ENCODE data around the gene VPS72.

Gene VPS72, protein sequence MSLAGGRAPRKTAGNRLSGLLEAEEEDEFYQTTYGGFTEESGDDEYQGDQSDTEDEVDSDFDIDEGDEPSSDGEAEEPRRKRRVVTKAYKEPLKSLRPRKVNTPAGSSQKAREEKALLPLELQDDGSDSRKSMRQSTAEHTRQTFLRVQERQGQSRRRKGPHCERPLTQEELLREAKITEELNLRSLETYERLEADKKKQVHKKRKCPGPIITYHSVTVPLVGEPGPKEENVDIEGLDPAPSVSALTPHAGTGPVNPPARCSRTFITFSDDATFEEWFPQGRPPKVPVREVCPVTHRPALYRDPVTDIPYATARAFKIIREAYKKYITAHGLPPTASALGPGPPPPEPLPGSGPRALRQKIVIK

DNA sequence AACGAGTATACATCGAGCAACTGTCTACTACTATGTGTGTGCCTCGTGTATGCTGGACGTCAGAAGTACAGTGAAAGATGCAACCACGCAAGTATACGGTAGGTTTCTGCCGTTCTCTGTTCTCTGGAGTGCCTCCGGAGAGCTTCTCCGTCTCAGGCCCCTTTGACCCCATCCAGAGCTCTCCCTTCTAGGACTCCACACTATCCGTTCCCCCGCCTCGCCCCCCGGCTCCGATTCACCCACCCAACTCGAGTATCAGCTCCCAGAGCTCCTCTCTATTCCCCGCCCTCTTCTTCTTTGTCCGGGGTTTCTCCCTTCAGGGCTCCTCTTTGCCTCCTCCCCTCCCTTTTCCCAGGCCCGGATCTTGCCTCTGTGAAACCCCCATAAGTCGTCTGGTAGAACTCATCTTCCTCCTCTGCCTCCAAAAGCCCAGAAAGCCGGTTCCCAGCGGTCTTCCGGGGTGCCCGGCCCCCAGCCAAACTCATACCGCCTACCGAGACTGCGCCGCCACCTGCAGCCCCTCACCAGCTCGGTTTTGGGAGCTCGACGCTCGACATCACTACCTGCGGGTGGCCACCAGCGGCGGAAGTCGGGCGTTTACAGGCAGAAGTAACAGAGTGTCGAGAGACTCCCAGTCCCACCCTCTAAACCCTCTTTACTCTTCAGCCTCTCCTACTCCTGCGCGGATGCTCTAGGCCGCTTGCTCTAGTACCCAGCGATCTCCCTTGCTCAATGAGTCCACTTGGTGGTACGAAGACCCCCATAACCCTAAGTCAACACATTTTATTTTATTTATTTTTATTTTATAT is at the start of gene VPS72:
Gene VPS72, minus strand, starts transcription at position 561 of the 809 bp plus-strand sequence. Its CDS starts 76 bp downstream, at position 485.
- TF ChIP-seq CTCF (IDR thresholded peaks at IDR 0.05; ENCODE audit: insufficient read depth, low read length, missing control alignments), result no peak
- H3K4me3 ChIP-seq (ENCODE audit: low read depth, low read length), result peak within 1 kb of the TSS; percentile 67
- POLR2A ChIA-PET, result interaction anchor here (0.6 to 1.6 kb wide), 10 partner anchors 10 to 137 kb away, joined by 3 to 7 read pairs (median 4); partner anchors contain the start of genes PI4KB, PSMD4 and ZNF687
- no peak for DNase-seq (ENCODE audit: low read depth, low spot score)
- CTCF ChIA-PET, result interaction anchor here (0.7 to 4.4 kb wide), 7 partner anchors 9 to 151 kb away, joined by 3 to 24 read pairs (median 4); partner anchors contain the start of gene TMOD4

- peak; percentile 63 for DNase-seq (ENCODE audit: low read depth, low spot score)
- no peak for TF ChIP-seq CTCF (IDR thresholded peaks at IDR 0.05; ENCODE audit: insufficient read depth, low read length, missing control alignments)
- ChIA-PET CTCF (interaction anchor here (0.9 to 6.4 kb wide), 3 partner anchors 12 to 21 kb away, joined by 4 to 69 read pairs (median 6); partner anchors contain the start of gene PSMD4), POLR2A (interaction anchor here (1.0 to 1.2 kb wide), 2 partner anchors 40 to 49 kb away, joined by 3 to 4 read pairs; partner anchors contain the start of genes PIP5K1A and VPS72)
- H3K4me3 ChIP-seq (ENCODE audit: low read depth, low read length), result no peak overlapping the region
Measured at GRCh38 chr1:151238467-151238739, 48.4 kb upstream of the VPS72 start.

DNA sequence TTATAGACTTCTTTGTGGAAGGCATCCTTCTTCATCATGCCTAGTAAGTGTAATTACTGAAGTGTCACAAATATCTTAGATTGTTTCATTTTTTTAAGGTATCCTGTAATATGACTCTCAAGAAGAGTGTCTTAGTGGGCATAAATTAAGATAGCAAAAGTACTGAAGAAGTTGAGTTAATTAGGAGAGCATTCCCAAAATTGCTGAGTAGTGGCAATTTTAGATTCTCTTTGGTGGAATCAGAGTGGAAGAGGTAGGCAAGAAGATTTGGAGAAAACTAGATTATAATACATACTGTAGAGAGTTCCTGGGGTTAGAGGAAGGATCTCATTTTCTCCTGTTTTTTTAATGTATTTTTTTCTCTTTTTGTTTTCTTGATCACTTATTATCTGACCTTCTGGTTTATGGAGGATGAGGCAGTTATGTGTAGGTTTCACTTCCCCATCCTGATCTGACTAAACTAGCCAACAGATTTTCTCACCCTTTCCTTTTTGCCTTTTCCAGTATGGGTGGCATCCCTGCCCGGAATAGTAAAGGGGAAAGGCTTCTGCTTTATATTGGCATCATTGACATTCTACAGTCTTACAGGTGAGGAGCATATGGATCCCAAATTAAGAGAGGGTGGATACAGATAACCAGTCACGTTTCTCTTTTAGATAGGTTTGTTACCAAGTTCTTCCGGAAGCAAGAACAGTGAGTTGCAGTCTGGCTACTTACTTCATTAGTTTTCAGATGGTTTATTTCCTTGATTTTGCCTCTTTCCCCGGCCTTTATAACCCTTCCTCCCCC is 47.9 kb upstream of the VPS72 start:
- POLR2A ChIA-PET, result interaction anchor here (1.0 to 1.2 kb wide), 2 partner anchors 39 to 48 kb away, joined by 3 to 4 read pairs; partner anchors contain the start of genes PIP5K1A and VPS72
- DNase-seq (ENCODE audit: low read depth, low spot score), result no peak
- H3K4me3 ChIP-seq (ENCODE audit: low read depth, low read length), result no peak overlapping the region
- CTCF ChIA-PET, result interaction anchor here (1.1 to 6.4 kb wide), 4 partner anchors 12 to 42 kb away, joined by 5 to 69 read pairs (median 11); partner anchors contain the start of gene PSMD4
- no peak for TF ChIP-seq CTCF (IDR thresholded peaks at IDR 0.05; ENCODE audit: insufficient read depth, low read length, missing control alignments)

- H3K4me3 ChIP-seq (ENCODE audit: low read depth, low read length), result no peak overlapping the region
- ChIA-PET POLR2A (no interaction called here), CTCF (interaction anchor here (1.2 to 3.3 kb wide), 4 partner anchors 11 to 105 kb away, joined by 4 to 16 read pairs (median 4); partner anchors contain the start of gene PSMD4)
- no peak for DNase-seq (ENCODE audit: low read depth, low spot score)
- no peak for TF ChIP-seq CTCF (IDR thresholded peaks at IDR 0.05; ENCODE audit: insufficient read depth, low read length, missing control alignments)
Measured at GRCh38 chr1:151235235-151235634, 45.2 kb upstream of the VPS72 start.

DNA sequence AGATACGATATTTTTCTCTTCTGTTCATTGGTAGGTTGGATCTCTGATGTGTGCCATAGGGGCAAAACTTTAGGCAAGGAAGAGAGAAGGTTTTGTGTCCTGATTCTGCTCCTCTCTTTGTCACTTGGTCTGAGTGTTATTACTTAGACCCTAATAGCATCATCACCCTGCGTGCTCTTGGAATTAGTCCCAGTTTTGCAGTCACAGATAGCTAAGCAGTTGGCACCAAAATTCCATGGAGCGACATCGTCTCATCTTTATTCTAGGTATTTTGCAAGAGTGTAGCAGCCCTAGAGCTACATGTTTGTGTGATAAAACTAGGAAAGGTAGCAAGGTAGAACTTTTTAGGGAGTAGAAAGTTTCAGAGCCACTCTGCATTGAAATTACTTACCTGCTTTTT is 32.1 kb upstream of the VPS72 start:
- no peak for DNase-seq (ENCODE audit: low read depth, low spot score)
- POLR2A ChIA-PET, result no interaction called here
- no peak for TF ChIP-seq CTCF (IDR thresholded peaks at IDR 0.05; ENCODE audit: insufficient read depth, low read length, missing control alignments)
- CTCF ChIA-PET, result interaction anchor here (0.6 to 1.8 kb wide), 3 partner anchors 10 to 123 kb away, joined by 3 to 9 read pairs (median 6); no protein-coding TSS in a partner anchor
- H3K4me3 ChIP-seq (ENCODE audit: low read depth, low read length), result no peak overlapping the region

Measured in AG04449 (cell line).